Kidney epithelial cell (primary cell): ENCODE data around the gene NFE2L3. TPM values are rescaled to one million over a fixed set of nuclear protein-coding genes. Genes with fewer than 3 reads are reported as not detected.

Experiments used
- DNase-seq: peaks from one replicate; pipeline ENCODE4 v3.0.0-alpha.2; 2010; ENCODE audit warnings: low read depth
- H3K27me3 ChIP-seq: 2 replicates; pipeline ENCODE4 v1.6.0; 2011; ENCODE audit warnings: low read length; ENCODE audit not compliant: control insufficient read depth, insufficient read depth
- H3K36me3 ChIP-seq: 2 replicates; pipeline ENCODE4 v1.5.1; 2011; ENCODE audit warnings: low read length; ENCODE audit not compliant: control insufficient read depth, insufficient read depth
- H3K4me3 ChIP-seq: 2 replicates; pipeline ENCODE4 v1.5.1; 2011; ENCODE audit warnings: low read depth, mild to moderate bottlenecking, control low read depth, low read length
- CTCF ChIP-seq: IDR thresholded peaks from 2 replicates; pipeline ENCODE4 v1.5.1; 2011; ENCODE audit warnings: mild to moderate bottlenecking, moderate library complexity, low read length, control low read depth, inconsistent platforms; ENCODE audit not compliant: insufficient read depth, poor library complexity, severe bottlenecking
- total RNA-seq: library from RNA; depleted of rRNA; stranded (reverse); fragments of >200 nt; gene quantifications from 2 replicates; pipeline ENCODE4 v1.2.3, GENCODE V29; 2015

NFE2L3 gene
- total RNA-seq, 1 donor from 2014 or later: 53.8 TPM

DNA sequence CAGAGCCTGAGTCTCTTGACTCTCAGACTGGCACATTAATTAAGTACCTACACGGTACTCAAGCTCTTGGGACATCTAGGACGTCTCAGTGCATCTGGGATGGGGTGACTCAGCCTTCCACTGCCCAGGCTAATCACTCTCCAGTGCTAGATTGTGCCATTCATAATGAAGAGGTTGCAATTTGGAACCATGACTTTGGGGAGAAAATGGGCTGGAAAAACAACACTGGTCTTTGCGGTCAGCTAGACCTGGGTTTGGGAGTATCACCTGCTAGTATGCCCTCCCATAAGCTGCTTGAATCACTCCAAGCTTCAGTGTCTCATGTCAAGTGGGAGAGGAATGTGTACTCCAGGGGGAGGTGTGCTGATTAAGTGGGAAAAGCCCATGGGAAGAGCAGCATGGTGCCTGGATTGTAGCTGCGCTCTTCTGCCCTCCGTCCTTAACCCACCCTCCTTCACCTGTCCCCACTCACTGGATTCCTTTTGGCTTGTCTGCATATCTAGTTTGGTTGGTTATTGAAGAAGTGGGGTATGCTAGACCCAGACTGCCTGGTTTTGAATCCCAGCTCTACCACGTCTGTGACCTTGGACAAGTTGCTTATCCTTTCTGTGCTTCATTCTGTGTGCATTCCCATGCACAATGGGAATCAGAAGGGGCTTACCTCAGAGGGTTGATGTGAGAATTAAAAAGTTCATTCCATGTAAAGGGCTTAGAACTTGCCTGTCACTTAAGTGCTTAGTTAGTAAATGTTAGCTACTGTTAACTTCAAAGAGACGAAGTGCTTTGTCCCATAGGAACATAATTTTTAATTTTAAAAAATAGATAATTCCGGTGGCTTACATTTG, 3.8 kb downstream of the NFE2L3 start:
- DNase-seq: peak; percentile 65
- Histone ChIP-seq H3K27me3 (no peaks in the 10 kb centered on the region), H3K4me3 (no peak overlapping the region), H3K36me3 (no peaks in the 10 kb centered on the region)
- TF ChIP-seq CTCF: no peak

DNA sequence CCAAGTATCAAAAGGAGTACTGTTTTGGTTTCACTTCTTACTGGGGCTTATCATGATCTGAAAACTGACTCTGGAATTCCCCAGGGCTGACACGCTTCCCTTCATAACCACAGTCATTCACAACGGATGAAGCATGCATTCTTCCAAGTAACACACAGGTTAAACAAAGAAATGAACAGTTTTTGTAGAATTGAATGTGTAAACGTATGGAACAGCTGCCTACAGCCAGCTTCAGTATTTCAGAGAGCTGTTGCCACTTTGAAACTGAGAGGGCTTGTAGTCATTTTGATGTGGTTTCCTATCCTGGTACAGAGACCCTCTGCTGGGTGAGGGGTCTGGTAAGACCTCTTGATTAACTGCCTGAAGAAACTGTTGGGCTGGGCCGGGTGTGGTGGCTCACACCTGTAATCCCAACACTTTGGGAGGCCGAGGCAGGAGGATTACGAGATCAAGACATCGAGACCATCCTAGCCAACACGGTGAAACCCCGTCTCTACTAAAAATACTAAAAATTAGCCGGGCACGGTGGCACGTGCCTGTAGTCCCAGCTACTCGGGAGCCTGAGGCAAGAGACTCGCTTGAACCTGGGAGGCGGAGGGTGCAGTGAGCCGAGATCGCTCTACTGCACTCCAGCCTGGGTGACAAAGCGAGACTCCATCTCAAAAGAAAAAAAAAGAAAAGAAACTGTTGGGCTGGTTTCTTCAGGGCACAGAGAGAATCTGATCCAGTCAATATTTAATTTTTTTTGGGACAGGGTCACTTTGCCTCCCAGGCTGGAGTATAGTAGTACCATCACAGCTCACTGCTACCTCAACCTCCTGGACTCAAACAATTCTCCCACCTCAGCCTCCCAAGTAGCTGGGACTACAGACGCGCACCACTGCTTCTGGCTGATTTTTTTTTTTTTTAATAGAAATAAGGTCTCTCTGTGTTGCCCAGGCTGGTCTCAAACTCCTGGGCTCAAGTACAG, 4.7 kb downstream of the NFE2L3 start:
- no peak for TF ChIP-seq CTCF
- Histone ChIP-seq H3K27me3 (no peaks in the 10 kb centered on the region), H3K4me3 (no peak overlapping the region), H3K36me3 (no peaks in the 10 kb centered on the region)
- DNase-seq: peak; percentile 92

- no peaks in the 10 kb centered on the region for H3K27me3 ChIP-seq
- no peak for DNase-seq
- H3K4me3 ChIP-seq: no peak overlapping the region
- no peaks in the 10 kb centered on the region for H3K36me3 ChIP-seq
- no peak for TF ChIP-seq CTCF
These were observed 5.6 kb downstream of the NFE2L3 start for GRCh38 chr7:26157520-26158105.

DNA sequence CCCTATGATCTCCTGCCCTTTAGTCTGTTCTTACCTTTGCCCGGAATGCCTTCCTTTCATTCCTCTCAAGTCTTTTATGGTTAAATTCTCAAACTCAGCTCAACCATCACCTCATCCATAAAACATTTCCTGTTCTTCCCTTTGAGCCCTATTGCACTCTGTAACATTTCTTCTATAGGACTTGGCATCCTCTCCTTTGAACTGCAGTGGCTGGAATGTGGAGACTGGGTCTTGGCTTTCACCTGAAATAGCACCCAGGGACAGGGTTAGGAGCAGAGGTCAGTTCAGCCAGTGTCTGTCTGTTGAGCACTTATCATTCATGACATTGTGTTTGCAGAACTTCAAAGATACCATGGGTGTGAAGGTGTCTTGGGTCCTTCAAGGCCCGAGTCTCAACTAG, 7.2 kb downstream of the NFE2L3 start:
- Histone ChIP-seq H3K27me3 (no peaks in the 10 kb centered on the region), H3K36me3 (no peaks in the 10 kb centered on the region), H3K4me3 (no peak overlapping the region)
- TF ChIP-seq CTCF: no peak
- no peak for DNase-seq

DNA sequence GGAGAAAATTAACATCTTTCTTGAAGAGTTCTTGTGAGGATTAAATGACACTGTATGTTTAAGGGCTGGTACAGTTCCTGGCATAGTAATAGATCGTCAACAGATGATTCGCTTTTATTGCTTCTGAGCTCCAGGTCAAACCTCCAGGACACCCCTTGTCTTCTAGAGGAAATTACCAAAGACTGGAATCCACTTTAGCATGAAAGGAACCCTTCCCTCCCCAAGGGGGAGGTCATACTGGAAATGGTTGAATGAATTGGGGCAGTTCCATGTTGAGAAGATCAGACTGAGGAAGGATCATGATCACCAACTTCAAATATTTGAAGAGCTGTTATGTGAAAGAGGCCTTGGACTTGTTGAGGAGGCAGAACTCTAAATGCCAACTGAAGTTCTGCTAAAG, 8.9 kb downstream of the NFE2L3 start:
- DNase-seq: no peak
- Histone ChIP-seq H3K36me3 (no peaks in the 10 kb centered on the region), H3K4me3 (no peak overlapping the region), H3K27me3 (no peaks in the 10 kb centered on the region)
- TF ChIP-seq CTCF: no peak
